Breast epithelium (tissue), 3 donors: ENCODE results near the gene TMEM74B.

Source experiments
- POLR2A ChIP-seq: fragments of 450-650 bp; IDR thresholded peaks from one replicate; pipeline ENCODE4 v1.6.1; 2016; ENCODE audit warnings: antibody characterized with exemption, mild to moderate bottlenecking, moderate library complexity
- POLR2AphosphoS5 ChIP-seq, 3 donors: sonication (generic); formaldehyde crosslinking; IDR thresholded peaks; one replicate each; pipeline ENCODE4 v1.6.1; 2017; ENCODE audit warnings: antibody characterized with exemption in 3 of 3
- TF ChIP-seq, protein P1 (sequence below), 3 donors: fragments of 450-650 bp; IDR thresholded peaks; one replicate each; pipeline ENCODE4 v1.5.1; 2016 to 2017; ENCODE audit warnings: antibody characterized with exemption in 3 of 3, mild to moderate bottlenecking in 3 of 3, moderate library complexity in 3 of 3

DNA sequence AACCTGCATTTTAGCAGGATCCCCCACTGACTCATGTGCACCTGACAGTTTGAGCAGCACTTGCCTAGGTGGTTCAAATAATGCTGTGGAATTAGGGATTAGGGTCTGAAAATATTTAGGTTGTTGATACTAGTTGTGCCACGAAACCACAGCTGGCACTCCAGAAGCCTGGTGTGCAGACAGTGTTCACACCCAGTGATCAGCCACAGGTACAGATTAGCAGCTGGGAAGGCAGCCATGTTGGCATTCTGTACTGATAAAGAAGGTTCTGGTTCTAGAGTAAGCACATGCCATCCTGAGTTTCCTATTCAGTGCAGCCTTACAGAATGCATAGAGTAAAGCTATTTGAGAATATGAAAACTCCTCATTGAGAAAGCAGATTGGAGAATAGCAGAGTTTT lies 30.1 kb downstream of the TMEM74B start:
- TF ChIP-seq, protein P1, sequence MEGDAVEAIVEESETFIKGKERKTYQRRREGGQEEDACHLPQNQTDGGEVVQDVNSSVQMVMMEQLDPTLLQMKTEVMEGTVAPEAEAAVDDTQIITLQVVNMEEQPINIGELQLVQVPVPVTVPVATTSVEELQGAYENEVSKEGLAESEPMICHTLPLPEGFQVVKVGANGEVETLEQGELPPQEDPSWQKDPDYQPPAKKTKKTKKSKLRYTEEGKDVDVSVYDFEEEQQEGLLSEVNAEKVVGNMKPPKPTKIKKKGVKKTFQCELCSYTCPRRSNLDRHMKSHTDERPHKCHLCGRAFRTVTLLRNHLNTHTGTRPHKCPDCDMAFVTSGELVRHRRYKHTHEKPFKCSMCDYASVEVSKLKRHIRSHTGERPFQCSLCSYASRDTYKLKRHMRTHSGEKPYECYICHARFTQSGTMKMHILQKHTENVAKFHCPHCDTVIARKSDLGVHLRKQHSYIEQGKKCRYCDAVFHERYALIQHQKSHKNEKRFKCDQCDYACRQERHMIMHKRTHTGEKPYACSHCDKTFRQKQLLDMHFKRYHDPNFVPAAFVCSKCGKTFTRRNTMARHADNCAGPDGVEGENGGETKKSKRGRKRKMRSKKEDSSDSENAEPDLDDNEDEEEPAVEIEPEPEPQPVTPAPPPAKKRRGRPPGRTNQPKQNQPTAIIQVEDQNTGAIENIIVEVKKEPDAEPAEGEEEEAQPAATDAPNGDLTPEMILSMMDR (IDR thresholded peaks at IDR 0.05), result no peak
- TF ChIP-seq POLR2AphosphoS5 (IDR thresholded peaks at IDR 0.05), result no peak
- TF ChIP-seq POLR2A, result no peak
